Left ventricle myocardium inferior (tissue), 1 donor: ENCODE data around the gene ARFGAP1. TPM values are rescaled to one million over a fixed set of nuclear protein-coding genes. Genes with fewer than 3 reads are reported as not detected.
"Not testable (repeated sequence)": the region's sequence is repeated elsewhere in the genome, so short reads cannot be mapped to it uniquely, and the experiment has no call there.

Experiments used
- DNase-seq: peaks from one replicate; pipeline ENCODE4 v3.0.0-alpha.2; 2020
- H3K27ac ChIP-seq: fragments of 200-600 bp; replicated peaks from 2 replicates; pipeline ENCODE4 v1.8.0; 2021
- H3K27me3 ChIP-seq: fragments of 200-600 bp; 2 replicates; pipeline ENCODE4 v1.8.0; 2021; ENCODE audit warnings: low read depth
- H3K36me3 ChIP-seq: fragments of 200-600 bp; 2 replicates; pipeline ENCODE4 v1.8.0; 2021
- H3K4me1 ChIP-seq: fragments of 200-600 bp; 2 replicates; pipeline ENCODE4 v1.8.0; 2021
- H3K4me3 ChIP-seq: fragments of 200-600 bp; 2 replicates; pipeline ENCODE4 v1.8.0; 2021; ENCODE audit warnings: mild to moderate bottlenecking, moderate library complexity
- H3K9me3 ChIP-seq: fragments of 200-600 bp; replicated peaks from 2 replicates; pipeline ENCODE4 v1.8.0; 2021
- CTCF ChIP-seq: fragments of 200-600 bp; IDR thresholded peaks from 2 replicates; pipeline ENCODE4 v1.8.0; 2021; ENCODE audit warnings: antibody characterized with exemption, mild to moderate bottlenecking, borderline replicate concordance
- intact Hi-C: fragments of 100-400 bp; cut with micrococcal nuclease; formaldehyde crosslinking; loops from one replicate; pipeline ENCODE4 v1.11.0; 2022
- total RNA-seq: library from RNA; stranded (reverse); fragmentation: NEBNext Ultra II Directional; extraction: Animal tissue kit (Norgen Biotek cat#: 25700); gene quantifications from one replicate; pipeline ENCODE4 v1.2.1, GENCODE V29; 2021
- donor health status: DM: no; HTN: yes; CAD: no; lungs with severe emphysema.

ARFGAP1 gene
- total RNA-seq, 1 donor from 2014 or later, result 33.4 TPM

- peaks cover 77% of the 10 kb centered on the region for H3K27me3 ChIP-seq
- no peak for DNase-seq
These were observed 59.3 kb downstream of the ARFGAP1 start for GRCh38 chr20:63331741-63332400.

GRCh38 chr20:63332488-63333240 lies 60.1 kb downstream of the ARFGAP1 start:
- peaks cover 85% of the 10 kb centered on the region for H3K27me3 ChIP-seq
- H3K4me3 ChIP-seq, result no peak overlapping the region
- no peaks in the 10 kb centered on the region for H3K36me3 ChIP-seq
- intact Hi-C loops, result no loop called here
- no peak for DNase-seq
- H3K27ac ChIP-seq, result no peak overlapping the region
- H3K9me3 ChIP-seq, result peaks cover 5% of the 10 kb centered on the region
- H3K4me1 ChIP-seq, result no peaks in the 10 kb centered on the region
- TF ChIP-seq CTCF, result no peak

More at GRCh38 chr20:63331741-63332400, 59.3 kb downstream of the ARFGAP1 start:
- H3K4me1 ChIP-seq, result no peaks in the 10 kb centered on the region
- H3K27ac ChIP-seq, result no peak overlapping the region
- TF ChIP-seq CTCF, result no peak
- no peak overlapping the region for H3K4me3 ChIP-seq
- intact Hi-C loops, result no loop called here
- no peaks in the 10 kb centered on the region for H3K36me3 ChIP-seq
- H3K9me3 ChIP-seq, result peaks cover 8% of the 10 kb centered on the region

GRCh38 chr20:63333241-63333836 lies 60.7 kb downstream of the ARFGAP1 start:
- intact Hi-C loops, result no loop called here
- Histone ChIP-seq H3K27me3 (peaks cover 92% of the 10 kb centered on the region), H3K27ac (no peak overlapping the region), H3K4me1 (no peaks in the 10 kb centered on the region), H3K36me3 (no peaks in the 10 kb centered on the region), H3K4me3 (no peak overlapping the region), H3K9me3 (peaks cover 5% of the 10 kb centered on the region)
- TF ChIP-seq CTCF, result no peak
- peak; percentile 12 for DNase-seq

GRCh38 chr20:63334356-63334755 lies 61.7 kb downstream of the ARFGAP1 start:
- intact Hi-C loops, result no loop called here
- no peak overlapping the region for H3K27ac ChIP-seq
- no peak for DNase-seq
- H3K4me1 ChIP-seq, result no peaks in the 10 kb centered on the region
- peaks cover 96% of the 10 kb centered on the region for H3K27me3 ChIP-seq
- no peaks in the 10 kb centered on the region for H3K36me3 ChIP-seq
- no peak for TF ChIP-seq CTCF
- H3K4me3 ChIP-seq, result no peak overlapping the region
- peaks cover 5% of the 10 kb centered on the region for H3K9me3 ChIP-seq

- H3K4me1 ChIP-seq, DNase-seq, H3K36me3 ChIP-seq, H3K27ac ChIP-seq, intact Hi-C loops, H3K4me3 ChIP-seq, H3K9me3 ChIP-seq: not testable (repeated sequence)
- peaks cover 89% of the 10 kb centered on the region for H3K27me3 ChIP-seq
These were observed 62.4 kb downstream of the ARFGAP1 start for GRCh38 chr20:63335060-63335459.
